ENCODE measurements around the gene CLCN7.

- TF ChIP-seq, protein P1, sequence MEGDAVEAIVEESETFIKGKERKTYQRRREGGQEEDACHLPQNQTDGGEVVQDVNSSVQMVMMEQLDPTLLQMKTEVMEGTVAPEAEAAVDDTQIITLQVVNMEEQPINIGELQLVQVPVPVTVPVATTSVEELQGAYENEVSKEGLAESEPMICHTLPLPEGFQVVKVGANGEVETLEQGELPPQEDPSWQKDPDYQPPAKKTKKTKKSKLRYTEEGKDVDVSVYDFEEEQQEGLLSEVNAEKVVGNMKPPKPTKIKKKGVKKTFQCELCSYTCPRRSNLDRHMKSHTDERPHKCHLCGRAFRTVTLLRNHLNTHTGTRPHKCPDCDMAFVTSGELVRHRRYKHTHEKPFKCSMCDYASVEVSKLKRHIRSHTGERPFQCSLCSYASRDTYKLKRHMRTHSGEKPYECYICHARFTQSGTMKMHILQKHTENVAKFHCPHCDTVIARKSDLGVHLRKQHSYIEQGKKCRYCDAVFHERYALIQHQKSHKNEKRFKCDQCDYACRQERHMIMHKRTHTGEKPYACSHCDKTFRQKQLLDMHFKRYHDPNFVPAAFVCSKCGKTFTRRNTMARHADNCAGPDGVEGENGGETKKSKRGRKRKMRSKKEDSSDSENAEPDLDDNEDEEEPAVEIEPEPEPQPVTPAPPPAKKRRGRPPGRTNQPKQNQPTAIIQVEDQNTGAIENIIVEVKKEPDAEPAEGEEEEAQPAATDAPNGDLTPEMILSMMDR (IDR thresholded peaks at IDR 0.05), result no peak
- no peak for TF ChIP-seq POLR2A (IDR thresholded peaks at IDR 0.05)
Observed at GRCh38 chr16:1466054-1466453, 8.8 kb downstream of the CLCN7 start.
